C4-2B (cell line): Measurements from ENCODE around the gene PRPF4.
"Not testable (repeated sequence)": the region's sequence is repeated elsewhere in the genome, so short reads cannot be mapped to it uniquely, and the experiment has no call there.

Experiments used
- H3K27ac ChIP-seq: fragments of 450-650 bp; 2 replicates; pipeline ENCODE4 v1.5.1; 2017
- CTCF ChIP-seq: fragments of 450-650 bp; conservative IDR thresholded peaks from 2 replicates; pipeline ENCODE4 v1.5.1; 2017; ENCODE audit warnings: mild to moderate bottlenecking
- ZFX ChIP-seq: fragments of 450-650 bp; IDR thresholded peaks from 2 replicates; pipeline ENCODE4 v1.6.1; 2017

The PRPF4 gene

GRCh38 chr9:113293285-113293878 is 17.9 kb downstream of the PRPF4 start:
- TF ChIP-seq CTCF (no peak), ZFX (no peak)
- no peak overlapping the region for H3K27ac ChIP-seq

- not testable (repeated sequence) for H3K27ac ChIP-seq
These were observed 20.8 kb downstream of the PRPF4 start for GRCh38 chr9:113296247-113296646.

GRCh38 chr9:113296796-113297558 is 21.5 kb downstream of the PRPF4 start:
- TF ChIP-seq CTCF, result no peak
- no peak for TF ChIP-seq ZFX
- H3K27ac ChIP-seq, result no peak overlapping the region

GRCh38 chr9:113298311-113298710 is 22.9 kb downstream of the PRPF4 start:
- TF ChIP-seq ZFX, result no peak
- no peak for TF ChIP-seq CTCF
- H3K27ac ChIP-seq, result no peak overlapping the region

GRCh38 chr9:113298924-113299770 is 23.7 kb downstream of the PRPF4 start:
- no peak overlapping the region for H3K27ac ChIP-seq
- TF ChIP-seq ZFX (no peak), CTCF (no peak)

- TF ChIP-seq ZFX (no peak), CTCF (no peak)
- H3K27ac ChIP-seq, result no peak overlapping the region
These were observed 24.4 kb downstream of the PRPF4 start for GRCh38 chr9:113299800-113300292.

- TF ChIP-seq CTCF (no peak), ZFX (no peak)
- H3K27ac ChIP-seq, result no peak overlapping the region
These were observed 26.1 kb downstream of the PRPF4 start for GRCh38 chr9:113301548-113301947.
